Retinal pigment epithelial cell (primary cell): ENCODE data around the gene LINC00237.

Experiments used
- DNase-seq: peaks from one replicate; pipeline ENCODE4 v3.0.0-alpha.2; 2010; ENCODE audit warnings: low read depth
- H3K4me3 ChIP-seq: 2 replicates; pipeline ENCODE4 v1.5.1; 2011; ENCODE audit warnings: mild to moderate bottlenecking, low read length, control low read depth, moderate library complexity
- CTCF ChIP-seq: conservative IDR thresholded peaks from 2 replicates; pipeline ENCODE4 v1.5.1; 2011; ENCODE audit warnings: low read depth, low read length, control low read depth, inconsistent platforms

LINC00237 gene

GRCh38 chr20:21134883-21135493 is 28.8 kb upstream of the LINC00237 start:
- TF ChIP-seq CTCF, result no peak
- no peak for DNase-seq
- no peak overlapping the region for H3K4me3 ChIP-seq

GRCh38 chr20:21133917-21134622 is 27.9 kb upstream of the LINC00237 start:
- no peak overlapping the region for H3K4me3 ChIP-seq
- TF ChIP-seq CTCF, result no peak
- DNase-seq, result no peak

- TF ChIP-seq CTCF, result no peak
- DNase-seq, result no peak
- H3K4me3 ChIP-seq, result no peak overlapping the region
These were observed 27.2 kb upstream of the LINC00237 start for GRCh38 chr20:21133404-21133803.

- no peak overlapping the region for H3K4me3 ChIP-seq
- no peak for TF ChIP-seq CTCF
- no peak for DNase-seq
These were observed 23.7 kb upstream of the LINC00237 start for GRCh38 chr20:21129861-21130260.

- TF ChIP-seq CTCF, result no peak
- H3K4me3 ChIP-seq, result no peak overlapping the region
- no peak for DNase-seq
These were observed 21.2 kb upstream of the LINC00237 start for GRCh38 chr20:21127201-21127981.

GRCh38 chr20:21126581-21126870 is 20.4 kb upstream of the LINC00237 start:
- DNase-seq, result no peak
- TF ChIP-seq CTCF, result no peak
- peak overlapping the region; percentile 72 for H3K4me3 ChIP-seq
